HS-5 (cell line): ENCODE measurements around the gene ZNF816.
"Not testable (repeated sequence)": the region's sequence is repeated elsewhere in the genome, so short reads cannot be mapped to it uniquely, and the experiment has no call there.

ENCODE experiments used
- DNase-seq: peaks from one replicate; pipeline ENCODE4 v3.0.0-alpha.2; 2012; ENCODE audit warnings: low read depth

Gene ZNF816

GRCh38 chr19:52924641-52925040 lies 38.0 kb downstream of the ZNF816 start:
- DNase-seq: not testable (repeated sequence)

- DNase-seq: no peak
Measured at GRCh38 chr19:52923778-52924593, 38.7 kb downstream of the ZNF816 start.

- DNase-seq: peak; percentile 58
Measured at GRCh38 chr19:52922841-52923777, 39.6 kb downstream of the ZNF816 start, which contains the start of gene ZNF888. ZNF888 (minus strand) TSS chr19:52923428; CDS start chr19:52917873, 5,555 bp downstream.

GRCh38 chr19:52917531-52917930 lies 45.1 kb downstream of the ZNF816 start:
- DNase-seq: no peak

GRCh38 chr19:52910648-52911047 lies 52.0 kb downstream of the ZNF816 start:
- DNase-seq: no peak

- not testable (repeated sequence) for DNase-seq
Measured at GRCh38 chr19:52904052-52904780, 58.5 kb downstream of the ZNF816 start.

- no peak for DNase-seq
Measured at GRCh38 chr19:52901842-52902241, 60.8 kb downstream of the ZNF816 start.
